Testis (tissue), 2 donors: ENCODE measurements around the gene RPS17.
"Not testable (repeated sequence)": the region's sequence is repeated elsewhere in the genome, so short reads cannot be mapped to it uniquely, and the experiment has no call there.

Experiments
- POLR2A ChIP-seq: fragments of 450-650 bp; IDR thresholded peaks from one replicate; pipeline ENCODE4 v1.6.1; 2017; ENCODE audit warnings: antibody characterized with exemption, mild to moderate bottlenecking, moderate library complexity
- TF ChIP-seq, protein P1 (sequence below), 3 experiments: fragments of 450-650 bp in 2 of 3; fragments of 200-600 bp in 1 of 3; sonication (generic) in 1 of 3; IDR thresholded peaks; one replicate each; pipeline ENCODE4 v1.5.1; 2016 to 2019; ENCODE audit warnings: antibody characterized with exemption in 3 of 3, mild to moderate bottlenecking in 2 of 3, moderate library complexity in 1 of 3

DNA sequence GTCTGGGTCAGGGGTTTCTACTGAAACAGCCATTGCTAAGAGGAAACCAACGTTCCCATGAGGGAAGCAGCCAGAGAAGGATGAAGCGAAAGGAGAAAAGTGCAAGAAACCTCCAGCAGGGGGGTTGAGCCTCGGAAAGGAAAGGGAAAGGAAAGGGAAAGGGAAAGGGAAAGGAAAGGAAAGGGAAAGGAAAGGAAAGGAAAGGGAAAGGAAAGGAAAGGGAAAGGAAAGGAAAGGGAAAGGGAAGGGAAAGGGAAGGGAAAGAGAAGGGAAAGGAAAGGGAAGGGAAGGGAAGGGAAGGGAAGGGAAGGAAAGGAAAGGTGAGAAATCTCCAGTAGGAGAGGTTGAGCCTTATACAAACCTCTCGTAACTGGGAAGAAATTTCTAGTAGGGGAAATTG is 52.0 kb downstream of the RPS17 start:
- TF ChIP-seq, protein P1, sequence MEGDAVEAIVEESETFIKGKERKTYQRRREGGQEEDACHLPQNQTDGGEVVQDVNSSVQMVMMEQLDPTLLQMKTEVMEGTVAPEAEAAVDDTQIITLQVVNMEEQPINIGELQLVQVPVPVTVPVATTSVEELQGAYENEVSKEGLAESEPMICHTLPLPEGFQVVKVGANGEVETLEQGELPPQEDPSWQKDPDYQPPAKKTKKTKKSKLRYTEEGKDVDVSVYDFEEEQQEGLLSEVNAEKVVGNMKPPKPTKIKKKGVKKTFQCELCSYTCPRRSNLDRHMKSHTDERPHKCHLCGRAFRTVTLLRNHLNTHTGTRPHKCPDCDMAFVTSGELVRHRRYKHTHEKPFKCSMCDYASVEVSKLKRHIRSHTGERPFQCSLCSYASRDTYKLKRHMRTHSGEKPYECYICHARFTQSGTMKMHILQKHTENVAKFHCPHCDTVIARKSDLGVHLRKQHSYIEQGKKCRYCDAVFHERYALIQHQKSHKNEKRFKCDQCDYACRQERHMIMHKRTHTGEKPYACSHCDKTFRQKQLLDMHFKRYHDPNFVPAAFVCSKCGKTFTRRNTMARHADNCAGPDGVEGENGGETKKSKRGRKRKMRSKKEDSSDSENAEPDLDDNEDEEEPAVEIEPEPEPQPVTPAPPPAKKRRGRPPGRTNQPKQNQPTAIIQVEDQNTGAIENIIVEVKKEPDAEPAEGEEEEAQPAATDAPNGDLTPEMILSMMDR (IDR thresholded peaks at IDR 0.05), result not testable (repeated sequence)
- not testable (repeated sequence) for TF ChIP-seq POLR2A
